ENCODE data around the gene CCDC77.

- TF ChIP-seq CTCF (IDR thresholded peaks at IDR 0.05) (peak in 1 of 5 experiments; percentile 29), POLR2A (IDR thresholded peaks at IDR 0.05) (no peak)
These were observed 51.3 kb downstream of the CCDC77 start for GRCh38 chr12:452667-453210.
